ENCODE measurements around the gene MCC.

Gene MCC

GRCh38 chr5:113059232-113060040 is 428.8 kb downstream of the MCC start:
- DNase-seq (ENCODE audit: low read depth, low spot score) = no peak

GRCh38 chr5:113058706-113059226 is 429.5 kb downstream of the MCC start:
- DNase-seq (ENCODE audit: low read depth, low spot score) = no peak

- no peak for DNase-seq (ENCODE audit: low read depth, low spot score)
Measured at GRCh38 chr5:113058269-113058668, 430.0 kb downstream of the MCC start.

- DNase-seq (ENCODE audit: low read depth, low spot score) = no peak
Measured at GRCh38 chr5:113057557-113057984, 430.7 kb downstream of the MCC start.

GRCh38 chr5:113056988-113057387 is 431.3 kb downstream of the MCC start:
- no peak for DNase-seq (ENCODE audit: low read depth, low spot score)

- no peak for DNase-seq (ENCODE audit: low read depth, low spot score)
Measured at GRCh38 chr5:113054899-113055298, 433.4 kb downstream of the MCC start.

GRCh38 chr5:113053511-113053995 is 434.7 kb downstream of the MCC start:
- no peak for DNase-seq (ENCODE audit: low read depth, low spot score)

- no peak for DNase-seq (ENCODE audit: low read depth, low spot score)
Measured at GRCh38 chr5:113052041-113052795, 436.0 kb downstream of the MCC start.

- DNase-seq (ENCODE audit: low read depth, low spot score) = no peak
Measured at GRCh38 chr5:113050721-113051382, 437.4 kb downstream of the MCC start.

- DNase-seq (ENCODE audit: low read depth, low spot score) = no peak
Measured at GRCh38 chr5:113048931-113049330, 439.3 kb downstream of the MCC start.

GRCh38 chr5:113047733-113048652 is 440.3 kb downstream of the MCC start:
- no peak for DNase-seq (ENCODE audit: low read depth, low spot score)

GRCh38 chr5:113047234-113047633 is 441.0 kb downstream of the MCC start:
- no peak for DNase-seq (ENCODE audit: low read depth, low spot score)

GRCh38 chr5:113044776-113045465 is 443.3 kb downstream of the MCC start:
- DNase-seq (ENCODE audit: low read depth, low spot score) = no peak

- DNase-seq (ENCODE audit: low read depth, low spot score) = no peak
Measured at GRCh38 chr5:113043491-113043931, 444.7 kb downstream of the MCC start.

- DNase-seq (ENCODE audit: low read depth, low spot score) = no peak
Measured at GRCh38 chr5:113042491-113043243, 445.6 kb downstream of the MCC start.

GRCh38 chr5:113040672-113041260 is 447.5 kb downstream of the MCC start:
- DNase-seq (ENCODE audit: low read depth, low spot score) = no peak

- no peak for DNase-seq (ENCODE audit: low read depth, low spot score)
Measured at GRCh38 chr5:113039934-113040285, 448.3 kb downstream of the MCC start.

GRCh38 chr5:113039229-113039933 is 448.9 kb downstream of the MCC start:
- no peak for DNase-seq (ENCODE audit: low read depth, low spot score)

- DNase-seq (ENCODE audit: low read depth, low spot score) = no peak
Measured at GRCh38 chr5:113038714-113039113, 449.5 kb downstream of the MCC start.

All from activated naive CD8-positive, alpha-beta T cell treated with anti-CD3 and anti-CD28 coated beads, Interleukin-2, amount 50 U/mL, for 16 hours (primary cell).